IPS-15b (cell line): Measurements from ENCODE around the gene RDH12.

Experiments
- H3K27me3 ChIP-seq: one replicate; pipeline ENCODE4 v1.6.1; 2013; ENCODE audit warnings: low read length; ENCODE audit not compliant: control insufficient read depth, insufficient read depth
- H3K36me3 ChIP-seq: one replicate; pipeline ENCODE4 v1.6.1; 2013; ENCODE audit warnings: low read length; ENCODE audit not compliant: control insufficient read depth, insufficient read depth
- H3K4me1 ChIP-seq: one replicate; pipeline ENCODE4 v1.6.1; 2013; ENCODE audit warnings: mild to moderate bottlenecking, low read length; ENCODE audit not compliant: control insufficient read depth, insufficient read depth
- H3K4me3 ChIP-seq: one replicate; pipeline ENCODE4 v1.5.1; 2013; ENCODE audit warnings: low read depth, low read length
- H3K9ac ChIP-seq: one replicate; pipeline ENCODE4 v1.6.1; 2013; ENCODE audit warnings: low read depth, mild to moderate bottlenecking, low read length
- H3K9me3 ChIP-seq: one replicate; pipeline ENCODE4 v1.6.1; 2013; ENCODE audit warnings: mild to moderate bottlenecking, low read length; ENCODE audit not compliant: control insufficient read depth, insufficient read depth

The RDH12 gene

DNA sequence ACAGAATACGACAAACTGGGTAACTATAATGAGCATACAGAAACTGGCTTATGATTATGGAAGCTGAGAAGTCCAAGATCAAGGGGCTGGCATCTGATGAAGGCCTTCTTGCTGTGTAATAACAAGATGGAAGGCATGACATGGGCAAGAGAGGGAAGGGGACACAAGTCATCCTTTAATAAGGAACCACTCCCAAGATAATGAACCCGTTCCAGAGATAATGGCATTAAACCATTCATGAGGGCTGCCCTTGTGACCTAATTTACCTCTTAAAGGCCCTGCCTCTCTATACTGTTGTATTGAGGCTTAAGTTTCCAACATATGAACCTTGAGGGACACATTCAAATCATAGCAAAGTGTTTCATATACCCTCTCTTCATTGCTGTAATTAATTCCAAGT is 22.7 kb upstream of the RDH12 start:
- peaks cover 16% of the 10 kb centered on the region for H3K36me3 ChIP-seq
- H3K4me1 ChIP-seq = no peaks in the 10 kb centered on the region
- no peaks in the 10 kb centered on the region for H3K27me3 ChIP-seq
- H3K4me3 ChIP-seq = no peak overlapping the region
- no peak overlapping the region for H3K9ac ChIP-seq
- no peaks in the 10 kb centered on the region for H3K9me3 ChIP-seq

- H3K4me1 ChIP-seq = no peaks in the 10 kb centered on the region
- no peaks in the 10 kb centered on the region for H3K27me3 ChIP-seq
- H3K9me3 ChIP-seq = no peaks in the 10 kb centered on the region
- no peak overlapping the region for H3K4me3 ChIP-seq
- no peak overlapping the region for H3K9ac ChIP-seq
- H3K36me3 ChIP-seq = peaks cover 17% of the 10 kb centered on the region
Measured at GRCh38 chr14:67680121-67680602, 21.5 kb upstream of the RDH12 start.

DNA sequence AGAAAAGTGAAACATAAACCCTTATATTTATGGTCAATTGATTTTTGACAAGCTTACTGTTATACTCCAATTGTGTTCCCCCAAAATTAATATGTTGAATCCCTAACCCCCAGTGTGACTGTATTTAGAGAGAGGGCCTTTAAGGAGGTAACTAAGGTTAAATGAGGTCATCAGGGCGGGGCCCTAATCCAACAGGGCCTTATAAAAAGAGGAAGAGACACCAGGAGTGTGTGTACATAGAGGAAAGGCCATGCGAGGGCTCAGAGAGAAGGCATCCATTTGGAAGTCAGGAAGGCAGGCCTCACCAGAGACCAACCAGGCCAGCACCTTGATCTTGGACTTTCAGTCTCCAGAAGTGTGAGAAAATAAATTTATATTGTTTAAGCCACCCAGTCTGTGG is 20.7 kb upstream of the RDH12 start:
- no peak overlapping the region for H3K9ac ChIP-seq

GRCh38 chr14:67683842-67684241 is 17.8 kb upstream of the RDH12 start:
- Histone ChIP-seq H3K4me3 (no peak overlapping the region), H3K4me1 (no peaks in the 10 kb centered on the region), H3K36me3 (peaks cover 33% of the 10 kb centered on the region), H3K9me3 (no peaks in the 10 kb centered on the region), H3K9ac (no peak overlapping the region), H3K27me3 (no peaks in the 10 kb centered on the region)

More for the DNA sequence above, 20.7 kb upstream of the RDH12 start:
- Histone ChIP-seq H3K4me3 (no peak overlapping the region), H3K36me3 (peaks cover 23% of the 10 kb centered on the region), H3K27me3 (no peaks in the 10 kb centered on the region), H3K4me1 (no peaks in the 10 kb centered on the region), H3K9me3 (no peaks in the 10 kb centered on the region)

- Histone ChIP-seq H3K36me3 (peaks cover 51% of the 10 kb centered on the region), H3K9ac (no peak overlapping the region), H3K27me3 (no peaks in the 10 kb centered on the region), H3K4me1 (peaks cover 4% of the 10 kb centered on the region), H3K4me3 (no peak overlapping the region), H3K9me3 (no peaks in the 10 kb centered on the region)
Measured at GRCh38 chr14:67690011-67690410, 11.7 kb upstream of the RDH12 start.

GRCh38 chr14:67694791-67695393 is 6.8 kb upstream of the RDH12 start:
- Histone ChIP-seq H3K9ac (peak overlapping the region; percentile 77), H3K4me1 (peaks cover 4% of the 10 kb centered on the region), H3K36me3 (peaks cover 18% of the 10 kb centered on the region), H3K27me3 (peaks cover 9% of the 10 kb centered on the region), H3K9me3 (no peaks in the 10 kb centered on the region), H3K4me3 (peak overlapping the region; percentile 96)

DNA sequence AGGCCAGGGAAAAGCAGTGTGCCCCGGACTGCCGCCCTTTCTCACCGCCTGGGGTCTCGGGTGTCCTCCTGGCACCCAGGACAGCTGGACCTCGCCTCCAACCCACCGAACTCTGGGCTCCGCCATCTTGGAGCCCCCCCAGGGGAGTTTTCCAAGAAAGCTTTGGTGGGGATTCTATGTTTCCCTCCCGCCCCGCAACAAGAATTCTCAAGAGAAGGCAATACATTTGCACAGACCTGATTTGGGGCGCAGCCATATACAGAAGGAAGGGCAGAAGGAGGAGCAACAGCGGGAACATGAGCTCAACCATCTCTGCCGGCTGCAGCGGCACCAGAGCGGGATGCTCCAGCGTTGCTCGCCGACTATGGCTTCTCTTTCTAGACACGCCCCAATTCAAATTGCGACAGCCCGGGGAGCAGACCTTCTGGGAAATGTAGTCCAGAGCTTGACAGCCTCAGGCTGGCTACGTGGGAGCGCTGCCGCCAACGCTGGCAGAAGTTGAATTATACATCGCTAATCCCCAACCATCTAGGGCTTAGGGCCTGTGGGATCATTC is 6.2 kb upstream of the RDH12 start, which contains the start of gene RDH11:
RDH11 (minus strand) TSS at position 371 of the 556 bp plus-strand sequence; CDS start at position 310, 61 bp downstream.
- H3K9ac ChIP-seq = peak within 1 kb of the TSS; percentile 77
- H3K9me3 ChIP-seq = no peaks in the 10 kb centered on the region
- H3K4me3 ChIP-seq = peak within 1 kb of the TSS; percentile 96
- peaks cover 4% of the 10 kb centered on the region for H3K4me1 ChIP-seq
- peaks cover 13% of the 10 kb centered on the region for H3K36me3 ChIP-seq
- H3K27me3 ChIP-seq = peaks cover 9% of the 10 kb centered on the region

GRCh38 chr14:67697006-67697405 is 4.7 kb upstream of the RDH12 start:
- H3K9me3 ChIP-seq = no peaks in the 10 kb centered on the region
- H3K9ac ChIP-seq = no peak overlapping the region
- peaks cover 3% of the 10 kb centered on the region for H3K36me3 ChIP-seq
- no peak overlapping the region for H3K4me3 ChIP-seq
- peaks cover 4% of the 10 kb centered on the region for H3K4me1 ChIP-seq
- peaks cover 9% of the 10 kb centered on the region for H3K27me3 ChIP-seq

DNA sequence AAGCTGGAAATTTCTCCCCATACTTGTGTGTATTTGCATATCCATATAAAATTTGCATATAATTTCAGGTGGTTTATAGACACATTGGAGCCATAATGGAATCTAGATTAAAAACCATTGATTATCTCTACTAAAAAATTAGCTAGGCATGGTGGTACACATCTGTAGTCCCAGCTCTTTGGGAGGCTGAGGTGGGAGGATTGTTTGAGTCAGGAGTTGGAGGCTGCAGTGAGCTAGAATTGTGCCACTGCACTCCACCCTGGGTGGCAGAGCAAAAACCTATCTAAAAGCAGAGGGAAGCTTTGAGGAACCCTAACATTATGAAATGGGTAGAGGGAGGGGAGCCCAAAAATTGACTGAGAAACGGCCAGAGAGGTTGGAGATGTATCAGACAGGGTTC is 3.5 kb upstream of the RDH12 start:
- Histone ChIP-seq H3K9ac (no peak overlapping the region), H3K27me3 (peaks cover 9% of the 10 kb centered on the region), H3K9me3 (no peaks in the 10 kb centered on the region), H3K4me1 (peaks cover 4% of the 10 kb centered on the region), H3K36me3 (no peaks in the 10 kb centered on the region), H3K4me3 (no peak overlapping the region)

DNA sequence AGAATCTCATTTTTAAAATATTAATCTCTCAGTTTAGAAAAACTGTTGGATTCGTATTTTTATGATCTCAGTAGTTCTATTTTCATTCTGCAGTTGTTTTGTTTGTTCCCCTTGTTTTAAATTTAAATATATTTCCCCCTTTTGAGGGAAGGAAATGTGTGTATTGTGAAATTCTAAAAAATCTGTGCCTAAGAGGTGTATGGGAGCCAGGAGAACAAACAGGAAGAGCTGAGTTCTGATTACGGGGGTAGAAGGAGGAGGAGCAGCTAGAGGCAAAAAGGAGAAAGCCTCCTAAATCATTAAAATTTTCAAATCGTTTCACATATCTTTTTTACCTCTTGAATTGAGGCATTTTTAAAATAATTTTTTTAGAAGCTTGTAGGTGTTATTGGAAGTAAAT is 2.3 kb downstream of the RDH12 start:
- Histone ChIP-seq H3K36me3 (no peaks in the 10 kb centered on the region), H3K9me3 (no peaks in the 10 kb centered on the region), H3K9ac (no peak overlapping the region), H3K27me3 (no peaks in the 10 kb centered on the region), H3K4me3 (no peak overlapping the region), H3K4me1 (no peaks in the 10 kb centered on the region)

GRCh38 chr14:67704484-67705089 is 2.9 kb downstream of the RDH12 start:
- no peak overlapping the region for H3K4me3 ChIP-seq

DNA sequence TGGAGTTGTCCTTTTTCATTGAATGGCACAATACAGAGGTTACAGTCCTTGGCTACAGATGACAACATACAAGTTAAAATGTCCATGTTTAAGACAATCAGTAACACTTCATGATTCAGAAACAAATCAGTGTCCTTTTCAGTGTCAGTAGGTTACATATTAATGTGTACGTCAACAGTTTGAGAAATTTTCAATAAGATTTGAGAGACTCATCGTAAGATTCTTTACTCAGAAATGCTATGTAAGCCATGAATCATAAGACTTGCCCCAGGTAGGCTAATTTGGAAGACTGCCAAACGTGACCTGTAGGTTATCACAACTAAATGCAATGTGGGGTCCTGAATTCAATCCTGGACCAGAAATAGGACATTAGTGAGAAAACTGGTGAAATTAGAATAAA is 3.5 kb downstream of the RDH12 start:
- no peak overlapping the region for H3K9ac ChIP-seq
- H3K9me3 ChIP-seq = peaks cover 5% of the 10 kb centered on the region
- no peak overlapping the region for H3K4me3 ChIP-seq
- H3K36me3 ChIP-seq = no peaks in the 10 kb centered on the region
- H3K27me3 ChIP-seq = no peaks in the 10 kb centered on the region
- H3K4me1 ChIP-seq = no peaks in the 10 kb centered on the region

More at GRCh38 chr14:67704484-67705089, 2.9 kb downstream of the RDH12 start:
- H3K27me3 ChIP-seq = no peaks in the 10 kb centered on the region
- H3K9me3 ChIP-seq = peaks cover 2% of the 10 kb centered on the region
- no peaks in the 10 kb centered on the region for H3K36me3 ChIP-seq
- H3K4me1 ChIP-seq = no peaks in the 10 kb centered on the region
- no peak overlapping the region for H3K9ac ChIP-seq
